HepG2 (cell line): Measurements from ENCODE around the gene ATG5. TPM values are rescaled to one million over a fixed set of nuclear protein-coding genes. Genes with fewer than 3 reads are reported as not detected.

ENCODE experiments used
- ATAC-seq: fragments of 200-7000 bp; cut with Tn5 transposase; 3 replicates; pipeline ENCODE4 v1.9.1; 2020; ENCODE audit warnings: mild to moderate bottlenecking, moderate library complexity
- BruUV-seq: library from RNA; stranded (reverse); fragments of 400-500 nt; replicated peaks from 2 replicates; lab custom pipeline; 2021; lab: Mats Ljungman, UMichigan
- CTCF ChIA-PET: fragments of 300-600 bp; formaldehyde crosslinking; extraction: SDS; loops from one replicate; lab custom pipeline; 2021; ENCODE audit warnings: low total read pairs, inconsistent platforms, low intra/inter-chr PET ratio; lab: Yijun Ruan, JAX
- POLR2A ChIA-PET: fragments of 350-600 bp; sonication (Branson Sonifier 250); formaldehyde crosslinking; loops from one replicate; lab custom pipeline; 2020; ENCODE audit warnings: antibody characterized with exemption, inconsistent platforms; lab: Yijun Ruan, JAX
- DNase-seq: peaks from one replicate; pipeline ENCODE4 v3.0.0-alpha.2; 2015; ENCODE audit warnings: low spot score
- FAIRE-seq: peaks from 3 replicates; lab custom pipeline; 2011; peaks lifted over from hg19 to GRCh38; lab: Jason Lieb, UNC
- H2AFZ ChIP-seq: one replicate; pipeline ENCODE4 v1.6.1; 2011; ENCODE audit warnings: low read length, inconsistent platforms
- H3K27ac ChIP-seq: fragments of 300-600 bp; 3 replicates; pipeline ENCODE4 v1.8.0; 2011; ENCODE audit warnings: mixed run types, mild to moderate bottlenecking, mixed read lengths, low read length, inconsistent platforms; ENCODE audit not compliant: insufficient read depth; ENCODE audit errors: extremely low read length
- H3K27me3 ChIP-seq, 2 experiments: fragments of 200-600 bp in 1 of 2; 2 replicates in 1 of 2; 3 replicates in 1 of 2; pipeline versions ENCODE4 v1.6.0 to v1.8.0; 2011; ENCODE audit warnings: low read length in 2 of 2, mild to moderate bottlenecking in 2 of 2, moderate library complexity in 2 of 2, inconsistent platforms in 1 of 2; ENCODE audit not compliant: insufficient read depth in 2 of 2, control insufficient read depth in 1 of 2
- H3K36me3 ChIP-seq, 2 experiments: fragments of 200-600 bp in 1 of 2; replicated peaks in 1 of 2; 2 replicates in 1 of 2; 3 replicates in 1 of 2; pipeline versions ENCODE4 v1.5.1 to v1.8.0; 2011; ENCODE audit warnings: low read length in 2 of 2, inconsistent platforms in 1 of 2; ENCODE audit not compliant: insufficient read depth in 2 of 2, control insufficient read depth in 1 of 2
- H3K4me1 ChIP-seq: 2 replicates; pipeline ENCODE4 v1.5.1; 2012; ENCODE audit warnings: low read length, inconsistent platforms; ENCODE audit not compliant: insufficient read depth
- H3K4me2 ChIP-seq: 2 replicates; pipeline ENCODE4 v1.6.0; 2011; ENCODE audit warnings: low read depth, low read length, inconsistent platforms
- H3K4me3 ChIP-seq, 3 experiments: fragments of 200-600 bp in 1 of 3; sonication (generic), shearing (Covaris generic) in 1 of 3; replicated peaks in 1 of 3; 2 replicates each; pipeline ENCODE4 v1.5.1; 2011 to 2016; ENCODE audit warnings: low read length in 3 of 3, inconsistent platforms in 2 of 3, low read depth in 2 of 3, mild to moderate bottlenecking in 2 of 3, control low read depth in 1 of 3, mixed read lengths in 1 of 3; ENCODE audit not compliant: insufficient read depth in 1 of 3
- H3K79me2 ChIP-seq: one replicate; pipeline ENCODE4 v1.6.1; 2011; ENCODE audit warnings: low read length, inconsistent platforms; ENCODE audit not compliant: insufficient read depth
- H3K9ac ChIP-seq: 2 replicates; pipeline ENCODE4 v1.6.0; 2011; ENCODE audit warnings: mild to moderate bottlenecking, low read depth, low read length, inconsistent platforms; ENCODE audit not compliant: insufficient read depth
- H3K9me3 ChIP-seq: 2 replicates; pipeline ENCODE4 v1.5.1; 2012; ENCODE audit warnings: mild to moderate bottlenecking, low read length
- H4K20me1 ChIP-seq: 2 replicates; pipeline ENCODE4 v1.6.0; 2011; ENCODE audit warnings: inconsistent platforms, mild to moderate bottlenecking, low read length, moderate library complexity; ENCODE audit not compliant: insufficient read depth
- BHLHE40 ChIP-seq: IDR thresholded peaks from 2 replicates; pipeline ENCODE4 v1.6.1; 2011; ENCODE audit warnings: low read length, improper control_type of control experiment
- GLI4 ChIP-seq: sonication (generic); formaldehyde crosslinking; IDR thresholded peaks from 2 replicates; pipeline ENCODE4 v1.5.1; 2020; ENCODE audit warnings: missing genetic modification reagents, mild to moderate bottlenecking, moderate library complexity, borderline replicate concordance
- MEIS2 ChIP-seq: sonication (generic); formaldehyde crosslinking; IDR thresholded peaks from 2 replicates; pipeline ENCODE4 v1.9.0; 2021; ENCODE audit warnings: mild to moderate bottlenecking, missing genetic modification reagents
- NFATC3 ChIP-seq: sonication (generic); formaldehyde crosslinking; IDR thresholded peaks from 2 replicates; pipeline ENCODE4 v1.5.1; 2020; ENCODE audit warnings: mild to moderate bottlenecking, missing genetic modification reagents
- NR2F1 ChIP-seq, 2 experiments: fragments of 450-650 bp in 1 of 2; formaldehyde crosslinking in 1 of 2; IDR thresholded peaks; 2 replicates each; pipeline versions ENCODE4 v1.5.0 to v1.6.1; 2016 to 2020; ENCODE audit warnings: mild to moderate bottlenecking in 1 of 2, missing compliant biosample characterization in 1 of 2, missing genetic modification reagents in 1 of 2, moderate library complexity in 1 of 2
- POLR2A ChIP-seq, 2 experiments: IDR thresholded peaks; 2 replicates each; pipeline ENCODE4 v1.6.1; 2011; ENCODE audit warnings: low read depth in 2 of 2, low read length in 2 of 2, mild to moderate bottlenecking in 1 of 2, moderate library complexity in 1 of 2; ENCODE audit not compliant: insufficient read depth in 1 of 2
- ZNF207 ChIP-seq: fragments of 450-650 bp; IDR thresholded peaks from 2 replicates; pipeline ENCODE4 v1.6.1; 2016; ENCODE audit warnings: antibody characterized with exemption, borderline replicate concordance
- ZNF616 ChIP-seq: sonication (generic); formaldehyde crosslinking; IDR thresholded peaks from 2 replicates; pipeline ENCODE4 v1.5.0; 2020; ENCODE audit warnings: low read depth, mild to moderate bottlenecking, missing genetic modification reagents
- WGBS: methylation state at CpG from one replicate; pipeline ENCODE4 v1.1.6; 2017; ENCODE audit warnings: low lambda C conversion rate; 5-methylcytosine and 5-hydroxymethylcytosine counted together
- in situ Hi-C: cut with HindIII; loops from 2 replicates; pipeline ENCODE4 v1.10.0; 2017; ENCODE audit warnings: low pct_unique_long_range_greater_than_20kb; ENCODE audit not compliant: extremely low pct_ligation_motif_present
- intact Hi-C: fragments of 100-400 bp; cut with micrococcal nuclease; formaldehyde crosslinking; loops from one replicate; pipeline ENCODE4 v1.10.0; 2022; ENCODE audit not compliant: unreplicated experiment
- polyA plus RNA-seq, 8 experiments: library from polyadenylated mRNA; depleted of rRNA in 3 of 8; stranded (reverse) in 7 of 8; unstranded in 1 of 8; fragments of >200 nt; fragmentation: Illumina TruSeq in 4 of 8; extraction: Trizol in 4 of 8; gene quantifications; 2 replicates each; pipeline versions ENCODE4 v1.2.1 to v1.2.3, GENCODE V29; 2011 to 2016; ENCODE audit warnings: low read depth in 4 of 8, missing spikeins in 1 of 8, mixed read lengths in 1 of 8; ENCODE audit not compliant: insufficient read depth in 1 of 8
- total RNA-seq, 5 experiments: library from RNA; depleted of rRNA; stranded (reverse); fragments of >200 nt; fragmentation: Illumina TruSeq; extraction: Trizol; gene quantifications; 2 replicates each; pipeline ENCODE4 v1.2.3, GENCODE V29; 2016; ENCODE audit warnings: low read depth in 1 of 5
- TF ChIP-seq, protein P1 (sequence below): IDR thresholded peaks from 2 replicates; pipeline ENCODE4 v1.6.1; 2012; ENCODE audit warnings: low read length, improper control_type of control experiment

ATG5 gene
- total and polyA plus RNA-seq, 2 of the 13 experiments (the other 11 are each of a cell fraction or from before 2014, with no cell fraction given) = 21.3 to 48.0 TPM

DNA sequence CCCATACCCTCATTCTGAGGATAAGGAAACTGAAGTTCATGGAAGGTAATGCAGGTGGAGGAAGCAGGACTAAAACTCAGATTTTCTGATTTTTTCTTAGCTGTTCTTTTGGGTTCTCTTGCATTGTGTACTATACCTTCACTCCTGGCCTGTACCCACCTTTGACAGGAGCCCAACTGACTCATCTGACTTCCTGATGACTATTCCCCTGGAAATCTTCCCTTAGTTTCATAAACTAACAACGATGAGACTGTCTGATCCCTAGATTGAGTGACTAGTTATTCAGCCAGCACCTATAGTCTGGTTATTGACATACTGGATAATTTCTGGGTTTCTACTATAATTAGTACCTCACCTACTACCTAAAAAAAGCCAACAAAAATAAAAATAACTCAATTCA lies 45.1 kb upstream of the ATG5 start:
- ChIA-PET POLR2A (no interaction called here), CTCF (no interaction called here)
- Histone ChIP-seq H2AFZ (no peak overlapping the region), H3K4me2 (no peak overlapping the region)
- no TSS peak for BruUV-seq
- TF ChIP-seq NR2F1 (CRISPR knock-in tag; IDR thresholded peaks at IDR 0.05) (no peak), POLR2A (IDR thresholded peaks at IDR 0.05; ENCODE audit: insufficient read depth in 1 of 2, low read depth in 2 of 2, low read length in 2 of 2) (no peak), GLI4 (no peak), ZNF207 (no peak), NFATC3 (no peak), MEIS2 (CRISPR knock-in tag) (no peak), ZNF616 (CRISPR knock-in tag) (no peak), BHLHE40 (no peak)
- TF ChIP-seq, protein P1, sequence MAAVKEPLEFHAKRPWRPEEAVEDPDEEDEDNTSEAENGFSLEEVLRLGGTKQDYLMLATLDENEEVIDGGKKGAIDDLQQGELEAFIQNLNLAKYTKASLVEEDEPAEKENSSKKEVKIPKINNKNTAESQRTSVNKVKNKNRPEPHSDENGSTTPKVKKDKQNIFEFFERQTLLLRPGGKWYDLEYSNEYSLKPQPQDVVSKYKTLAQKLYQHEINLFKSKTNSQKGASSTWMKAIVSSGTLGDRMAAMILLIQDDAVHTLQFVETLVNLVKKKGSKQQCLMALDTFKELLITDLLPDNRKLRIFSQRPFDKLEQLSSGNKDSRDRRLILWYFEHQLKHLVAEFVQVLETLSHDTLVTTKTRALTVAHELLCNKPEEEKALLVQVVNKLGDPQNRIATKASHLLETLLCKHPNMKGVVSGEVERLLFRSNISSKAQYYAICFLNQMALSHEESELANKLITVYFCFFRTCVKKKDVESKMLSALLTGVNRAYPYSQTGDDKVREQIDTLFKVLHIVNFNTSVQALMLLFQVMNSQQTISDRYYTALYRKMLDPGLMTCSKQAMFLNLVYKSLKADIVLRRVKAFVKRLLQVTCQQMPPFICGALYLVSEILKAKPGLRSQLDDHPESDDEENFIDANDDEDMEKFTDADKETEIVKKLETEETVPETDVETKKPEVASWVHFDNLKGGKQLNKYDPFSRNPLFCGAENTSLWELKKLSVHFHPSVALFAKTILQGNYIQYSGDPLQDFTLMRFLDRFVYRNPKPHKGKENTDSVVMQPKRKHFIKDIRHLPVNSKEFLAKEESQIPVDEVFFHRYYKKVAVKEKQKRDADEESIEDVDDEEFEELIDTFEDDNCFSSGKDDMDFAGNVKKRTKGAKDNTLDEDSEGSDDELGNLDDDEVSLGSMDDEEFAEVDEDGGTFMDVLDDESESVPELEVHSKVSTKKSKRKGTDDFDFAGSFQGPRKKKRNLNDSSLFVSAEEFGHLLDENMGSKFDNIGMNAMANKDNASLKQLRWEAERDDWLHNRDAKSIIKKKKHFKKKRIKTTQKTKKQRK = no peak
- TF ChIP-seq, all 625 proteins: peak for 0
- H3K9me3 ChIP-seq = no peaks in the 10 kb centered on the region
- H3K79me2 ChIP-seq = no peaks in the 10 kb centered on the region
- WGBS = 0% methylated on average over 1 of the region's 1 CpG
- no peaks in the 10 kb centered on the region for H4K20me1 ChIP-seq
- H3K36me3 ChIP-seq = no peaks in the 10 kb centered on the region
- no peak for FAIRE-seq
- DNase-seq = no peak
- no peak for ATAC-seq
- intact Hi-C loops = no loop called here
- no peak overlapping the region for H3K27ac ChIP-seq
- no peak overlapping the region for H3K9ac ChIP-seq
- no peaks in the 10 kb centered on the region for H3K4me1 ChIP-seq
- no peaks in the 10 kb centered on the region for H3K27me3 ChIP-seq
- H3K4me3 ChIP-seq = no peak overlapping the region
- in situ Hi-C loops = no loop called here
